ENCODE data around the gene GTF2F1.

DNA sequence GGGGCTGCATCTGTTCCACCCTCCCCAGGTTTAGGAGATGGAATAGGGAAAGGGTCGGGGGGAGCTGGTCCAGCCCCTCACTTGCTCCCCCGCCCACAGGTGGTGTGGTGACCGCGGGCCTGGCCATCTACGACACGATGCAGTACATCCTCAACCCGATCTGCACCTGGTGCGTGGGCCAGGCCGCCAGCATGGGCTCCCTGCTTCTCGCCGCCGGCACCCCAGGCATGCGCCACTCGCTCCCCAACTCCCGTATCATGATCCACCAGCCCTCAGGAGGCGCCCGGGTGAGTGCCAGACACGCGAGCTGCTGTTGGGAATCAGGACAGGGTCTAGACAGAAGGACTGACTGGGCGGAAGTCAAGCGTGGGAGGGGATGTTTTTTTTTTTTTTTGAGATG, 28.6 kb downstream of the GTF2F1 start:
- no peak for TF ChIP-seq FOXA1 (IDR thresholded peaks at IDR 0.05)
- no peak for TF ChIP-seq LEF1 (IDR thresholded peaks at IDR 0.05; ENCODE audit: borderline replicate concordance)
- TF ChIP-seq ZNF384 (IDR thresholded peaks at IDR 0.05), result no peak
- TF ChIP-seq BHLHE40 (IDR thresholded peaks at IDR 0.05; ENCODE audit: borderline replicate concordance), result no peak
- no peak for TF ChIP-seq SUZ12 (IDR thresholded peaks at IDR 0.05)

Data from HEK293T (cell line).